Mammary epithelial cell (primary cell): Measurements from ENCODE around the gene DSTYK.

Experiments used
- EZH2 ChIP-seq: IDR thresholded peaks from 2 replicates; pipeline ENCODE4 v1.6.1; 2012; ENCODE audit warnings: low read length, inconsistent platforms, borderline replicate concordance
- TF ChIP-seq, protein P1 (sequence below), 2 donors: IDR thresholded peaks in 1 of 2; conservative IDR thresholded peaks in 1 of 2; 2 replicates each; pipeline ENCODE4 v1.5.1; 2011 to 2012; ENCODE audit warnings: inconsistent platforms in 2 of 2, low read length in 2 of 2, mild to moderate bottlenecking in 2 of 2, control low read depth in 1 of 2, low read depth in 1 of 2; ENCODE audit not compliant: insufficient read depth in 1 of 2; ENCODE audit errors: extremely low read depth in 1 of 2

DNA sequence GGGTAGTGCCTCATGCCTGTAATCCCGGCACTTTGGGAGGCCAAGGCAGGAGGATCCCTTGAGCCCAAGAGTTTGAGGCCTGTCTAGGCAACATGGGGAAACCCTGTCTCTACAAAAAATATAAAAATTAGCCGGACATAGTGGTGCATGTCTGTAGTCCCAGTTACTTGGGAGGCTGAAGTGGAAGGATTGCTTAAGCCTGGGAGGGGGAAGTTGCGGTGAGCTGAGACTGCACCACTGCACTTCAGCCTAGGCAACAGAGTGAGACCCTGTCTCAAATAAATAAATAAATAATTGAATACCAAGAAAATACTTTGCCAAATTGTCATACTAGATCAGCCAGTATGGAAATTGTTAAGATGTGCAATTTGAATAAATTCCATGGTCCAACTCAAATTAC is 83.9 kb downstream of the DSTYK start:
- TF ChIP-seq, protein P1, sequence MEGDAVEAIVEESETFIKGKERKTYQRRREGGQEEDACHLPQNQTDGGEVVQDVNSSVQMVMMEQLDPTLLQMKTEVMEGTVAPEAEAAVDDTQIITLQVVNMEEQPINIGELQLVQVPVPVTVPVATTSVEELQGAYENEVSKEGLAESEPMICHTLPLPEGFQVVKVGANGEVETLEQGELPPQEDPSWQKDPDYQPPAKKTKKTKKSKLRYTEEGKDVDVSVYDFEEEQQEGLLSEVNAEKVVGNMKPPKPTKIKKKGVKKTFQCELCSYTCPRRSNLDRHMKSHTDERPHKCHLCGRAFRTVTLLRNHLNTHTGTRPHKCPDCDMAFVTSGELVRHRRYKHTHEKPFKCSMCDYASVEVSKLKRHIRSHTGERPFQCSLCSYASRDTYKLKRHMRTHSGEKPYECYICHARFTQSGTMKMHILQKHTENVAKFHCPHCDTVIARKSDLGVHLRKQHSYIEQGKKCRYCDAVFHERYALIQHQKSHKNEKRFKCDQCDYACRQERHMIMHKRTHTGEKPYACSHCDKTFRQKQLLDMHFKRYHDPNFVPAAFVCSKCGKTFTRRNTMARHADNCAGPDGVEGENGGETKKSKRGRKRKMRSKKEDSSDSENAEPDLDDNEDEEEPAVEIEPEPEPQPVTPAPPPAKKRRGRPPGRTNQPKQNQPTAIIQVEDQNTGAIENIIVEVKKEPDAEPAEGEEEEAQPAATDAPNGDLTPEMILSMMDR (conservative IDR thresholded peaks at IDR 0.05 in 1 of 2, IDR thresholded peaks at IDR 0.05 in 1 of 2; ENCODE audit: extremely low read depth in 1 of 2, insufficient read depth in 1 of 2, low read depth in 1 of 2, low read length in 2 of 2), result no peak
- TF ChIP-seq EZH2, result no peak
